Measurements from ENCODE around the gene MOSMO. TPM values are rescaled to one million over a fixed set of nuclear protein-coding genes. Genes with fewer than 3 reads are reported as not detected.

Gene MOSMO
- total RNA-seq, 1 experiment from 2014 or later, result 10.9 TPM

- CTCF ChIA-PET, result no interaction called here
- intact Hi-C loops (cut with micrococcal nuclease; ENCODE audit: unreplicated experiment), result no loop called here
- POLR2A ChIA-PET, result no interaction called here
- Histone ChIP-seq H3K9me3 (no peaks in the 10 kb centered on the region), H3K27me3 (replicated peaks; ENCODE audit: control insufficient read depth, insufficient read depth, low read length) (no peaks in the 10 kb centered on the region), H3K36me3 (ENCODE audit: control insufficient read depth, insufficient read depth, low read length) (no peaks in the 10 kb centered on the region; the same call in 1 of the 2 replicates), H3K4me1 (no peaks in the 10 kb centered on the region), H3K4me3 (ENCODE audit: low read depth, low read length) (no peak overlapping the region)
- TF ChIP-seq, protein P1, sequence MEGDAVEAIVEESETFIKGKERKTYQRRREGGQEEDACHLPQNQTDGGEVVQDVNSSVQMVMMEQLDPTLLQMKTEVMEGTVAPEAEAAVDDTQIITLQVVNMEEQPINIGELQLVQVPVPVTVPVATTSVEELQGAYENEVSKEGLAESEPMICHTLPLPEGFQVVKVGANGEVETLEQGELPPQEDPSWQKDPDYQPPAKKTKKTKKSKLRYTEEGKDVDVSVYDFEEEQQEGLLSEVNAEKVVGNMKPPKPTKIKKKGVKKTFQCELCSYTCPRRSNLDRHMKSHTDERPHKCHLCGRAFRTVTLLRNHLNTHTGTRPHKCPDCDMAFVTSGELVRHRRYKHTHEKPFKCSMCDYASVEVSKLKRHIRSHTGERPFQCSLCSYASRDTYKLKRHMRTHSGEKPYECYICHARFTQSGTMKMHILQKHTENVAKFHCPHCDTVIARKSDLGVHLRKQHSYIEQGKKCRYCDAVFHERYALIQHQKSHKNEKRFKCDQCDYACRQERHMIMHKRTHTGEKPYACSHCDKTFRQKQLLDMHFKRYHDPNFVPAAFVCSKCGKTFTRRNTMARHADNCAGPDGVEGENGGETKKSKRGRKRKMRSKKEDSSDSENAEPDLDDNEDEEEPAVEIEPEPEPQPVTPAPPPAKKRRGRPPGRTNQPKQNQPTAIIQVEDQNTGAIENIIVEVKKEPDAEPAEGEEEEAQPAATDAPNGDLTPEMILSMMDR (IDR thresholded peaks at IDR 0.05; ENCODE audit: insufficient read depth in 1 of 2, low read depth in 1 of 2, low read length in 1 of 2, severe bottlenecking in 1 of 2, unreplicated experiment in 1 of 2), result no peak
- Mint-ChIP-seq H3K4me1 (ENCODE audit: low read depth, unreplicated experiment) (no peaks in the 10 kb centered on the region), H3K4me3 (ENCODE audit: unreplicated experiment) (no peak overlapping the region), H3K27ac (ENCODE audit: unreplicated experiment) (no peak overlapping the region), H3K27me3 (ENCODE audit: insufficient read depth, unreplicated experiment) (no peaks in the 10 kb centered on the region), H3K9me3 (ENCODE audit: unreplicated experiment) (no peaks in the 10 kb centered on the region), H3K36me3 (ENCODE audit: insufficient read depth, unreplicated experiment) (peaks cover 4% of the 10 kb centered on the region)
- no peak for DNase-seq
- no TSS peak for BruUV-seq (replicated peaks)
Measured at GRCh38 chr16:22086440-22086839, 78.5 kb downstream of the MOSMO start.

GRCh38 chr16:22088642-22089041 is 80.7 kb downstream of the MOSMO start:
- ChIA-PET CTCF (no interaction called here), POLR2A (no interaction called here)
- no peak for DNase-seq
- Mint-ChIP-seq H3K9me3 (ENCODE audit: unreplicated experiment) (no peaks in the 10 kb centered on the region), H3K4me1 (ENCODE audit: low read depth, unreplicated experiment) (no peaks in the 10 kb centered on the region), H3K27ac (ENCODE audit: unreplicated experiment) (no peak overlapping the region), H3K4me3 (ENCODE audit: unreplicated experiment) (no peak overlapping the region), H3K27me3 (ENCODE audit: insufficient read depth, unreplicated experiment) (no peaks in the 10 kb centered on the region), H3K36me3 (ENCODE audit: insufficient read depth, unreplicated experiment) (no peaks in the 10 kb centered on the region)
- intact Hi-C loops (cut with micrococcal nuclease; ENCODE audit: unreplicated experiment), result no loop called here
- no peak overlapping the region for H3K4me3 ChIP-seq (ENCODE audit: low read depth, low read length)
- H3K4me1 ChIP-seq, result no peaks in the 10 kb centered on the region
- TF ChIP-seq, protein P1 (IDR thresholded peaks at IDR 0.05; ENCODE audit: insufficient read depth in 1 of 2, low read depth in 1 of 2, low read length in 1 of 2, severe bottlenecking in 1 of 2, unreplicated experiment in 1 of 2), result no peak
- no peaks in the 10 kb centered on the region for H3K27me3 ChIP-seq (replicated peaks; ENCODE audit: control insufficient read depth, insufficient read depth, low read length)
- no TSS peak for BruUV-seq (replicated peaks)
- H3K36me3 ChIP-seq (ENCODE audit: control insufficient read depth, insufficient read depth, low read length), result no peaks in the 10 kb centered on the region; the same call in 1 of the 2 replicates
- no peaks in the 10 kb centered on the region for H3K9me3 ChIP-seq

GRCh38 chr16:22089910-22090309 is 82.0 kb downstream of the MOSMO start:
- H3K9me3 Mint-ChIP-seq (ENCODE audit: unreplicated experiment), result no peaks in the 10 kb centered on the region
- intact Hi-C loops (cut with micrococcal nuclease; ENCODE audit: unreplicated experiment), result no loop called here
- H3K4me3 Mint-ChIP-seq (ENCODE audit: unreplicated experiment), result no peak overlapping the region
- H3K27me3 ChIP-seq (replicated peaks; ENCODE audit: control insufficient read depth, insufficient read depth, low read length), result no peaks in the 10 kb centered on the region
- TF ChIP-seq, protein P1 (IDR thresholded peaks at IDR 0.05; ENCODE audit: insufficient read depth in 1 of 2, low read depth in 1 of 2, low read length in 1 of 2, severe bottlenecking in 1 of 2, unreplicated experiment in 1 of 2), result no peak
- no peaks in the 10 kb centered on the region for H3K4me1 ChIP-seq
- H3K27ac Mint-ChIP-seq (ENCODE audit: unreplicated experiment), result no peak overlapping the region
- ChIA-PET POLR2A (interaction anchor here (0.7 kb wide), 1 partner anchor 101 kb away, joined by 3 read pairs; no protein-coding TSS in a partner anchor), CTCF (interaction anchor here (0.6 to 1.7 kb wide), 4 partner anchors 9 to 27 kb away, joined by 3 to 5 read pairs (median 3); no protein-coding TSS in a partner anchor)
- no peak for DNase-seq
- no peaks in the 10 kb centered on the region; the same call in 1 of the 2 replicates for H3K36me3 ChIP-seq (ENCODE audit: control insufficient read depth, insufficient read depth, low read length)
- no TSS peak for BruUV-seq (replicated peaks)
- no peak overlapping the region for H3K4me3 ChIP-seq (ENCODE audit: low read depth, low read length)
- H3K4me1 Mint-ChIP-seq (ENCODE audit: low read depth, unreplicated experiment), result no peaks in the 10 kb centered on the region
- H3K36me3 Mint-ChIP-seq (ENCODE audit: insufficient read depth, unreplicated experiment), result no peaks in the 10 kb centered on the region
- H3K27me3 Mint-ChIP-seq (ENCODE audit: insufficient read depth, unreplicated experiment), result no peaks in the 10 kb centered on the region
- no peaks in the 10 kb centered on the region for H3K9me3 ChIP-seq

Measured in Caco-2 (cell line).